GM12878 (cell line): ENCODE measurements around the gene CDK17. TPM values are rescaled to one million over a fixed set of nuclear protein-coding genes. Genes with fewer than 3 reads are reported as not detected.

Source experiments
- ATAC-seq: fragments of 200-7000 bp; cut with Tn5 transposase; 3 replicates; pipeline ENCODE4 v1.9.1; 2020; ENCODE audit warnings: mild to moderate bottlenecking, moderate library complexity
- BruUV-seq: library from RNA; stranded (reverse); fragments of 400-500 nt; replicated peaks from 2 replicates; lab custom pipeline; 2021; lab: Mats Ljungman, UMichigan
- CTCF ChIA-PET: fragments of 300-600 bp; sonication (Branson Sonifier 250); formaldehyde crosslinking; extraction: SDS; loops from one replicate; lab custom pipeline; 2021; ENCODE audit warnings: inconsistent platforms; lab: Yijun Ruan, JAX
- POLR2A ChIA-PET: fragments of 350-600 bp; formaldehyde crosslinking; extraction: SDS; loops from one replicate; lab custom pipeline; 2021; ENCODE audit warnings: inconsistent platforms; lab: Charles Lee
- RAD21 ChIA-PET: fragments of 300-600 bp; sonication (Branson Sonifier 250); formaldehyde crosslinking; loops from one replicate; lab custom pipeline; 2023; ENCODE audit warnings: antibody characterized with exemption; ENCODE audit not compliant: unreplicated experiment; lab: Charles Lee
- SMC1A ChIA-PET: fragments of 300-600 bp; sonication (Branson Sonifier 250); formaldehyde crosslinking; loops from one replicate; lab custom pipeline; 2023; ENCODE audit not compliant: unreplicated experiment, uncharacterized antibody; lab: Charles Lee
- DNase-seq: peaks from one replicate; pipeline ENCODE4 v3.0.0-alpha.2; 2011; ENCODE audit warnings: low read depth, low spot score
- FAIRE-seq: peaks from 3 replicates; lab custom pipeline; 2011; peaks lifted over from hg19 to GRCh38; lab: Jason Lieb, UNC
- H2AFZ ChIP-seq: 2 replicates; pipeline ENCODE4 v1.6.0; 2011; ENCODE audit warnings: low read depth, low read length, control low read depth; ENCODE audit not compliant: control insufficient read depth
- H3K27ac ChIP-seq: 2 replicates; pipeline ENCODE4 v1.5.1; 2011; ENCODE audit warnings: control low read depth; ENCODE audit not compliant: control insufficient read depth, insufficient read depth
- H3K27me3 ChIP-seq, 2 experiments: replicated peaks in 1 of 2; 2 replicates each; pipeline versions ENCODE4 v1.6.0 to v1.6.1; 2011; ENCODE audit warnings: low read length in 1 of 2; ENCODE audit not compliant: control insufficient read depth in 2 of 2, insufficient read depth in 2 of 2
- H3K36me3 ChIP-seq, 2 experiments: 2 replicates each; pipeline ENCODE4 v1.5.1; 2011; ENCODE audit warnings: low read length in 1 of 2; ENCODE audit not compliant: control insufficient read depth in 2 of 2, insufficient read depth in 2 of 2
- H3K4me1 ChIP-seq: 2 replicates; pipeline ENCODE4 v1.6.1; 2011; ENCODE audit warnings: mild to moderate bottlenecking, low read length, moderate library complexity, mixed read lengths; ENCODE audit not compliant: control insufficient read depth, insufficient read depth
- H3K4me2 ChIP-seq: 2 replicates; pipeline ENCODE4 v1.6.0; 2011; ENCODE audit warnings: control low read depth; ENCODE audit not compliant: control insufficient read depth, insufficient read depth
- H3K4me3 ChIP-seq: fragments of 200-600 bp; sonication (generic); 2 replicates; pipeline ENCODE4 v1.5.1; 2016
- H3K79me2 ChIP-seq: 2 replicates; pipeline ENCODE4 v1.6.0; 2011; ENCODE audit warnings: low read length; ENCODE audit not compliant: control insufficient read depth, insufficient read depth
- H3K9ac ChIP-seq: 2 replicates; pipeline ENCODE4 v1.8.0; 2011; ENCODE audit warnings: low read length, control low read depth, mixed read lengths; ENCODE audit not compliant: control insufficient read depth, insufficient read depth
- H3K9me3 ChIP-seq: replicated peaks from 3 replicates; pipeline ENCODE4 v1.5.1; 2011; ENCODE audit warnings: mild to moderate bottlenecking, low read length; ENCODE audit not compliant: control insufficient read depth, insufficient read depth
- H4K20me1 ChIP-seq: 2 replicates; pipeline ENCODE4 v1.6.0; 2011; ENCODE audit not compliant: control insufficient read depth, insufficient read depth
- CBFB ChIP-seq: IDR thresholded peaks from 2 replicates; pipeline ENCODE4 v1.6.1; 2016; ENCODE audit warnings: antibody characterized with exemption, low read depth
- EED ChIP-seq: sonication (generic); IDR thresholded peaks from 2 replicates; pipeline ENCODE4 v1.6.1; 2016; ENCODE audit warnings: antibody characterized with exemption, low read depth
- FOXM1 ChIP-seq: IDR thresholded peaks from 2 replicates; pipeline ENCODE4 v1.6.1; 2012; ENCODE audit warnings: low read depth, mild to moderate bottlenecking, inconsistent platforms, low read length, moderate library complexity
- IRF5 ChIP-seq: fragments of 450-650 bp; IDR thresholded peaks from 2 replicates; pipeline ENCODE4 v1.6.1; 2017; ENCODE audit warnings: borderline replicate concordance
- LARP7 ChIP-seq: fragments of 450-650 bp; IDR thresholded peaks from 2 replicates; pipeline ENCODE4 v1.6.1; 2017; ENCODE audit warnings: mild to moderate bottlenecking
- PAX8 ChIP-seq: fragments of 450-650 bp; IDR thresholded peaks from 2 replicates; pipeline ENCODE4 v1.6.1; 2017; ENCODE audit warnings: mild to moderate bottlenecking, moderate library complexity
- ZNF384 ChIP-seq: IDR thresholded peaks from 2 replicates; pipeline ENCODE4 v1.6.1; 2012; ENCODE audit warnings: low read depth, mild to moderate bottlenecking, low read length, improper control_type of control experiment, borderline replicate concordance
- WGBS: methylation state at CpG from one replicate; pipeline ENCODE4 v1.1.6; 2016; ENCODE audit warnings: low lambda C conversion rate; ENCODE audit not compliant: insufficient replicate concordance, insufficient coverage; ENCODE audit errors: missing lambda C conversion rate; 5-methylcytosine and 5-hydroxymethylcytosine counted together
- in situ Hi-C: fragments of 300-500 bp; cut with MboI; formaldehyde crosslinking; loops from 9 replicates; pipeline ENCODE4 v1.14.3; 2018; ENCODE audit warnings: mixed read lengths
- intact Hi-C: fragments of 100-400 bp; cut with micrococcal nuclease; formaldehyde crosslinking; loops from one replicate; pipeline ENCODE4 v1.14.2; 2022; ENCODE audit not compliant: unreplicated experiment
- polyA plus RNA-seq, 11 experiments: library from polyadenylated mRNA; depleted of rRNA in 4 of 11; unstranded in 6 of 11; stranded (reverse) in 5 of 11; fragments of >200 nt; fragmentation: Nextera tagmentation in 4 of 11; fragmentation: Illumina TruSeq in 1 of 11; extraction: Ambion mirVana in 4 of 11; extraction: Trizol in 1 of 11; gene quantifications; 1 replicate in 1 of 11; 2 replicates in 10 of 11; pipeline versions ENCODE4 v1.2.1 to v1.2.3, GENCODE V29; 2011 to 2016; ENCODE audit warnings: inconsistent platforms in 2 of 11, missing spikeins in 2 of 11, low read depth in 1 of 11
- total RNA-seq, 4 experiments: library from RNA; depleted of rRNA in 3 of 4; stranded (reverse); fragments of >200 nt in 3 of 4; fragmentation: Illumina TruSeq in 1 of 4; extraction: Trizol in 1 of 4; gene quantifications; 2 replicates each; pipeline versions ENCODE4 v1.2.1 to v1.2.3, GENCODE V29; 2013 to 2021
- TF ChIP-seq, protein P1 (sequence below): fragments of 450-650 bp; IDR thresholded peaks from 2 replicates; pipeline ENCODE4 v1.6.1; 2016; ENCODE audit warnings: mild to moderate bottlenecking, moderate library complexity, borderline replicate concordance
- TF ChIP-seq, protein P2 (sequence below): fragments of 450-650 bp; conservative IDR thresholded peaks from 2 replicates; pipeline ENCODE4 v1.6.1; 2017; ENCODE audit warnings: mild to moderate bottlenecking, moderate library complexity

The CDK17 gene
- total and polyA plus RNA-seq, 10 of the 15 experiments (the other 5 are each of a cell fraction or from before 2014, with no cell fraction given), result 5.6 to 45.6 (median 18.3) TPM

GRCh38 chr12:96383991-96384390, 16.2 kb downstream of the CDK17 start (continued):
- TF ChIP-seq, protein P1, sequence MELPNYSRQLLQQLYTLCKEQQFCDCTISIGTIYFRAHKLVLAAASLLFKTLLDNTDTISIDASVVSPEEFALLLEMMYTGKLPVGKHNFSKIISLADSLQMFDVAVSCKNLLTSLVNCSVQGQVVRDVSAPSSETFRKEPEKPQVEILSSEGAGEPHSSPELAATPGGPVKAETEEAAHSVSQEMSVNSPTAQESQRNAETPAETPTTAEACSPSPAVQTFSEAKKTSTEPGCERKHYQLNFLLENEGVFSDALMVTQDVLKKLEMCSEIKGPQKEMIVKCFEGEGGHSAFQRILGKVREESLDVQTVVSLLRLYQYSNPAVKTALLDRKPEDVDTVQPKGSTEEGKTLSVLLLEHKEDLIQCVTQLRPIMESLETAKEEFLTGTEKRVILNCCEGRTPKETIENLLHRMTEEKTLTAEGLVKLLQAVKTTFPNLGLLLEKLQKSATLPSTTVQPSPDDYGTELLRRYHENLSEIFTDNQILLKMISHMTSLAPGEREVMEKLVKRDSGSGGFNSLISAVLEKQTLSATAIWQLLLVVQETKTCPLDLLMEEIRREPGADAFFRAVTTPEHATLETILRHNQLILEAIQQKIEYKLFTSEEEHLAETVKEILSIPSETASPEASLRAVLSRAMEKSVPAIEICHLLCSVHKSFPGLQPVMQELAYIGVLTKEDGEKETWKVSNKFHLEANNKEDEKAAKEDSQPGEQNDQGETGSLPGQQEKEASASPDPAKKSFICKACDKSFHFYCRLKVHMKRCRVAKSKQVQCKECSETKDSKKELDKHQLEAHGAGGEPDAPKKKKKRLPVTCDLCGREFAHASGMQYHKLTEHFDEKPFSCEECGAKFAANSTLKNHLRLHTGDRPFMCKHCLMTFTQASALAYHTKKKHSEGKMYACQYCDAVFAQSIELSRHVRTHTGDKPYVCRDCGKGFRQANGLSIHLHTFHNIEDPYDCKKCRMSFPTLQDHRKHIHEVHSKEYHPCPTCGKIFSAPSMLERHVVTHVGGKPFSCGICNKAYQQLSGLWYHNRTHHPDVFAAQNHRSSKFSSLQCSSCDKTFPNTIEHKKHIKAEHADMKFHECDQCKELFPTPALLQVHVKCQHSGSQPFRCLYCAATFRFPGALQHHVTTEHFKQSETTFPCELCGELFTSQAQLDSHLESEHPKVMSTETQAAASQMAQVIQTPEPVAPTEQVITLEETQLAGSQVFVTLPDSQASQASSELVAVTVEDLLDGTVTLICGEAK, result no peak
- TF ChIP-seq LARP7 (no peak), PAX8 (no peak), CBFB (no peak)
- TF ChIP-seq, protein P2, sequence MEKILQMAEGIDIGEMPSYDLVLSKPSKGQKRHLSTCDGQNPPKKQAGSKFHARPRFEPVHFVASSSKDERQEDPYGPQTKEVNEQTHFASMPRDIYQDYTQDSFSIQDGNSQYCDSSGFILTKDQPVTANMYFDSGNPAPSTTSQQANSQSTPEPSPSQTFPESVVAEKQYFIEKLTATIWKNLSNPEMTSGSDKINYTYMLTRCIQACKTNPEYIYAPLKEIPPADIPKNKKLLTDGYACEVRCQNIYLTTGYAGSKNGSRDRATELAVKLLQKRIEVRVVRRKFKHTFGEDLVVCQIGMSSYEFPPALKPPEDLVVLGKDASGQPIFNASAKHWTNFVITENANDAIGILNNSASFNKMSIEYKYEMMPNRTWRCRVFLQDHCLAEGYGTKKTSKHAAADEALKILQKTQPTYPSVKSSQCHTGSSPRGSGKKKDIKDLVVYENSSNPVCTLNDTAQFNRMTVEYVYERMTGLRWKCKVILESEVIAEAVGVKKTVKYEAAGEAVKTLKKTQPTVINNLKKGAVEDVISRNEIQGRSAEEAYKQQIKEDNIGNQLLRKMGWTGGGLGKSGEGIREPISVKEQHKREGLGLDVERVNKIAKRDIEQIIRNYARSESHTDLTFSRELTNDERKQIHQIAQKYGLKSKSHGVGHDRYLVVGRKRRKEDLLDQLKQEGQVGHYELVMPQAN, result no peak

GRCh38 chr12:96383371-96383770, 16.9 kb downstream of the CDK17 start:
- ChIA-PET RAD21 (no interaction called here), POLR2A (no interaction called here), SMC1A (interaction anchor here (0.5 to 0.8 kb wide), 3 partner anchors 13 to 120 kb away, joined by 3 to 4 read pairs (median 3); no protein-coding TSS in a partner anchor), CTCF (interaction anchor here (1.1 kb wide), 2 partner anchors 12 to 14 kb away, joined by 3 to 4 read pairs; no protein-coding TSS in a partner anchor)
- H3K9ac ChIP-seq, result no peak overlapping the region
- intact Hi-C loops (no loop called here), in situ Hi-C loops (no loop called here)
- H4K20me1 ChIP-seq, result no peaks in the 10 kb centered on the region
- no peak for FAIRE-seq
- BruUV-seq, result no TSS peak
- TF ChIP-seq IRF5, result no peak
- no peak for TF ChIP-seq EED
- TF ChIP-seq ZNF384, result no peak
- no peak for TF ChIP-seq FOXM1
- no peaks in the 10 kb centered on the region for H3K27me3 ChIP-seq
- WGBS, result 71% methylated on average over 4 of the region's 4 CpGs
- H3K27ac ChIP-seq, result no peak overlapping the region
- no peaks in the 10 kb centered on the region; a peak in 3 of 4 replicates for H3K36me3 ChIP-seq
- no peak overlapping the region for H3K4me3 ChIP-seq
- no peak overlapping the region for H2AFZ ChIP-seq
- no peaks in the 10 kb centered on the region for H3K4me1 ChIP-seq
- peaks cover 10% of the 10 kb centered on the region for H3K9me3 ChIP-seq
- no peak overlapping the region for H3K4me2 ChIP-seq
- peaks cover 91% of the 10 kb centered on the region for H3K79me2 ChIP-seq
- no peak for DNase-seq
- ATAC-seq, result no peak
